Vagina (tissue), 2 donors: ENCODE data around the gene INPP4A. TPM values are rescaled to one million over a fixed set of nuclear protein-coding genes. Genes with fewer than 3 reads are reported as not detected.

Experiments
- DNase-seq, 2 donors: peaks; one replicate each; pipeline ENCODE4 v3.0.0-alpha.2; 2017; ENCODE audit errors: extremely low spot score in 2 of 2
- H3K27ac ChIP-seq: fragments of 200-600 bp; sonication (generic); one replicate; pipeline ENCODE4 v1.5.1; 2019
- H3K27me3 ChIP-seq: fragments of 200-600 bp; sonication (generic); one replicate; pipeline ENCODE4 v1.5.1; 2019
- H3K36me3 ChIP-seq, 2 donors: fragments of 200-600 bp; sonication (generic); one replicate each; pipeline ENCODE4 v1.5.1; 2017 to 2019
- H3K4me1 ChIP-seq: fragments of 200-600 bp; sonication (generic); one replicate; pipeline ENCODE4 v1.5.1; 2019
- H3K4me3 ChIP-seq, 2 donors: fragments of 200-600 bp; sonication (generic); 1 replicate in 1 of 2; 2 replicates in 1 of 2; pipeline ENCODE4 v1.5.1; 2016 to 2019
- H3K9me3 ChIP-seq: fragments of 200-600 bp; sonication (generic); one replicate; pipeline ENCODE4 v1.5.1; 2019
- POLR2A ChIP-seq, 2 donors: fragments of 450-650 bp; IDR thresholded peaks; one replicate each; pipeline ENCODE4 v1.6.1; 2017; ENCODE audit warnings: antibody characterized with exemption in 2 of 2, mild to moderate bottlenecking in 2 of 2, moderate library complexity in 2 of 2
- POLR2AphosphoS5 ChIP-seq, 2 donors: sonication (generic); formaldehyde crosslinking; IDR thresholded peaks; one replicate each; pipeline ENCODE4 v1.9.0; 2017; ENCODE audit warnings: antibody characterized with exemption in 2 of 2, mild to moderate bottlenecking in 2 of 2, low read depth in 1 of 2; ENCODE audit not compliant: insufficient read depth in 1 of 2
- intact Hi-C: fragments of 100-400 bp; cut with DNase I; formaldehyde crosslinking; loops from one replicate; pipeline ENCODE4 v1.15.1; 2023
- total RNA-seq: library from RNA; depleted of rRNA; stranded (reverse); fragments of >200 nt; gene quantifications from one replicate; pipeline ENCODE4 v1.2.3, GENCODE V29; 2016
- TF ChIP-seq, protein P1 (sequence below), 3 experiments: fragments of 450-650 bp in 2 of 3; fragments of 200-600 bp in 1 of 3; sonication (generic) in 1 of 3; IDR thresholded peaks; one replicate each; pipeline ENCODE4 v1.5.1; 2017 to 2019; ENCODE audit warnings: antibody characterized with exemption in 3 of 3, mild to moderate bottlenecking in 2 of 3, moderate library complexity in 2 of 3

The INPP4A gene
- total RNA-seq, 1 donor from 2014 or later, result 38.1 TPM

- Histone ChIP-seq H3K4me3 (no peak overlapping the region), H3K27me3 (no peaks in the 10 kb centered on the region), H3K4me1 (no peaks in the 10 kb centered on the region), H3K9me3 (no peaks in the 10 kb centered on the region), H3K36me3 (peaks cover 0 to 46% of the 10 kb centered on the region in 2 donors), H3K27ac (no peak overlapping the region)
- intact Hi-C loops, result no loop called here
- no peak for DNase-seq
- TF ChIP-seq, protein P1, sequence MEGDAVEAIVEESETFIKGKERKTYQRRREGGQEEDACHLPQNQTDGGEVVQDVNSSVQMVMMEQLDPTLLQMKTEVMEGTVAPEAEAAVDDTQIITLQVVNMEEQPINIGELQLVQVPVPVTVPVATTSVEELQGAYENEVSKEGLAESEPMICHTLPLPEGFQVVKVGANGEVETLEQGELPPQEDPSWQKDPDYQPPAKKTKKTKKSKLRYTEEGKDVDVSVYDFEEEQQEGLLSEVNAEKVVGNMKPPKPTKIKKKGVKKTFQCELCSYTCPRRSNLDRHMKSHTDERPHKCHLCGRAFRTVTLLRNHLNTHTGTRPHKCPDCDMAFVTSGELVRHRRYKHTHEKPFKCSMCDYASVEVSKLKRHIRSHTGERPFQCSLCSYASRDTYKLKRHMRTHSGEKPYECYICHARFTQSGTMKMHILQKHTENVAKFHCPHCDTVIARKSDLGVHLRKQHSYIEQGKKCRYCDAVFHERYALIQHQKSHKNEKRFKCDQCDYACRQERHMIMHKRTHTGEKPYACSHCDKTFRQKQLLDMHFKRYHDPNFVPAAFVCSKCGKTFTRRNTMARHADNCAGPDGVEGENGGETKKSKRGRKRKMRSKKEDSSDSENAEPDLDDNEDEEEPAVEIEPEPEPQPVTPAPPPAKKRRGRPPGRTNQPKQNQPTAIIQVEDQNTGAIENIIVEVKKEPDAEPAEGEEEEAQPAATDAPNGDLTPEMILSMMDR (IDR thresholded peaks at IDR 0.05), result no peak
- TF ChIP-seq POLR2A (IDR thresholded peaks at IDR 0.05) (no peak), POLR2AphosphoS5 (IDR thresholded peaks at IDR 0.05; ENCODE audit: insufficient read depth in 1 of 2, low read depth in 1 of 2) (no peak)
Measured at GRCh38 chr2:98543214-98543613, 98.6 kb downstream of the INPP4A start.

- DNase-seq, result peak in 1 of 2 donors; percentile 89
Measured at GRCh38 chr2:98543842-98544241, 99.2 kb downstream of the INPP4A start.

DNA sequence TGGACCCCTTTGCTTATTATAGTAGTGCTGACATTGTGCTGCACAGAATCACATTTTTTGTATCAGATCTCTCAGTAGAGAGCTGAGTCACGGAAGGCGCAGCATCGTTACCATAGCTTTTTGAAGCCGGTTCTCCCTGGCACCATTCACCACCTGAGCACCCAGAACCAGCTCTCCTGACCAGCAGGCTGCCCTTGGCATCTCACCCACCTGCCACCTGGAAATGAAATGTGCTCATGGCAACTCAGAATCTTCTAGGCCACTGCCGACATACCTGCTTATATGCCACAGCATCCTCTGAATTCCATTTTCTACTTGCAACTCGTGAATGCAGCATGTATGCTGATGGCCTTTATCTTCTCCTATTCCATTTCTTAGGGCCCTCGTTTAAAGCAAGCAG lies 100.9 kb downstream of the INPP4A start:
- TF ChIP-seq POLR2AphosphoS5 (IDR thresholded peaks at IDR 0.05; ENCODE audit: insufficient read depth in 1 of 2, low read depth in 1 of 2) (no peak), POLR2A (IDR thresholded peaks at IDR 0.05) (no peak)
- TF ChIP-seq, protein P1 (IDR thresholded peaks at IDR 0.05), result no peak
- H3K36me3 ChIP-seq, result peaks cover 0 to 28% of the 10 kb centered on the region in 2 donors

More at GRCh38 chr2:98543842-98544241, 99.2 kb downstream of the INPP4A start:
- H3K36me3 ChIP-seq, result peaks cover 0 to 40% of the 10 kb centered on the region in 2 donors
- H3K27ac ChIP-seq, result no peak overlapping the region
- no peaks in the 10 kb centered on the region for H3K4me1 ChIP-seq
- intact Hi-C loops, result no loop called here
- TF ChIP-seq POLR2A (IDR thresholded peaks at IDR 0.05), result no peak
- TF ChIP-seq POLR2AphosphoS5 (IDR thresholded peaks at IDR 0.05; ENCODE audit: insufficient read depth in 1 of 2, low read depth in 1 of 2), result no peak
- TF ChIP-seq, protein P1 (IDR thresholded peaks at IDR 0.05), result no peak
- H3K27me3 ChIP-seq, result no peaks in the 10 kb centered on the region
- no peak overlapping the region for H3K4me3 ChIP-seq
- H3K9me3 ChIP-seq, result no peaks in the 10 kb centered on the region

DNA sequence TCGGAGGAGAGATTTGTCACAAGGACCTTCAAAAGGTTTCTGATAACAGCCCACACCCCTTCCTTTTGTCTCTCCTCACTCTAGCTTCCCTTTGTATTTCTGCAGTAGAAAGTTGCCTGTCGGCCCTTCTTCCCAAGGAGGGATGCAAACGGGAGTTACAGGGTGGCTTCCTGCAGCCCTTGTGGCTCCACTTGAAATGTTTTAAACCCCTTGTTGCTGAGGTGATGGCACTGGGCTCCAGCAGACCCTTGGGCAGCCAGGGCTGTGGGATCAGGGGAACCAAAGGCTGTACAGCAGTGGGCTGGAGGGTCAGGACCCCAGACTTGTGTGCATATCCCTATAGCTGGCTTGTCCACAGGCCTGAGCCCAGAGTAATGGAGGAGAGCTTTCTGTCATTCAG lies 101.5 kb downstream of the INPP4A start:
- no peak for DNase-seq
- peaks cover 0 to 28% of the 10 kb centered on the region in 2 donors for H3K36me3 ChIP-seq
- intact Hi-C loops, result no loop called here
- no peak overlapping the region for H3K27ac ChIP-seq
- H3K4me1 ChIP-seq, result no peaks in the 10 kb centered on the region
- no peaks in the 10 kb centered on the region for H3K27me3 ChIP-seq
- TF ChIP-seq POLR2AphosphoS5 (IDR thresholded peaks at IDR 0.05; ENCODE audit: insufficient read depth in 1 of 2, low read depth in 1 of 2), result no peak
- no peak for TF ChIP-seq POLR2A (IDR thresholded peaks at IDR 0.05)
- TF ChIP-seq, protein P1 (IDR thresholded peaks at IDR 0.05), result no peak
- H3K9me3 ChIP-seq, result no peaks in the 10 kb centered on the region
- H3K4me3 ChIP-seq, result no peak overlapping the region

More for the DNA sequence above, 100.9 kb downstream of the INPP4A start:
- Histone ChIP-seq H3K27ac (no peak overlapping the region), H3K4me1 (no peaks in the 10 kb centered on the region), H3K27me3 (no peaks in the 10 kb centered on the region), H3K9me3 (no peaks in the 10 kb centered on the region), H3K4me3 (no peak overlapping the region)
- intact Hi-C loops, result no loop called here
- no peak for DNase-seq

GRCh38 chr2:98547092-98547790 lies 102.6 kb downstream of the INPP4A start:
- Histone ChIP-seq H3K4me3 (no peak overlapping the region), H3K4me1 (no peaks in the 10 kb centered on the region), H3K9me3 (no peaks in the 10 kb centered on the region), H3K27ac (no peak overlapping the region), H3K27me3 (no peaks in the 10 kb centered on the region), H3K36me3 (peaks cover 0 to 28% of the 10 kb centered on the region in 2 donors)
- no peak for DNase-seq
- intact Hi-C loops, result no loop called here
- TF ChIP-seq POLR2AphosphoS5 (IDR thresholded peaks at IDR 0.05; ENCODE audit: insufficient read depth in 1 of 2, low read depth in 1 of 2), result no peak
- TF ChIP-seq, protein P1 (IDR thresholded peaks at IDR 0.05), result no peak
- no peak for TF ChIP-seq POLR2A (IDR thresholded peaks at IDR 0.05)
